Mucosa of descending colon (tissue), 3 donors: ENCODE data around the gene BAHCC1. TPM values are rescaled to one million over a fixed set of nuclear protein-coding genes. Genes with fewer than 3 reads are reported as not detected.

Source experiments
- ATAC-seq: fragments of 200-7000 bp; cut with Tn5 transposase; one replicate; pipeline ENCODE4 v1.9.1; 2020; ENCODE audit warnings: mild to moderate bottlenecking, moderate library complexity
- DNase-seq, 3 donors: peaks; one replicate each; pipeline ENCODE4 v3.0.0-alpha.2; 2020
- H3K36me3 ChIP-seq: fragments of 200-600 bp; one replicate; pipeline ENCODE4 v1.8.0; 2021; ENCODE audit warnings: low read depth, mild to moderate bottlenecking
- H3K4me1 ChIP-seq: fragments of 200-600 bp; one replicate; pipeline ENCODE4 v1.8.0; 2021; ENCODE audit warnings: low read depth, mild to moderate bottlenecking
- H3K4me3 ChIP-seq: fragments of 200-600 bp; one replicate; pipeline ENCODE4 v1.8.0; 2021; ENCODE audit warnings: mild to moderate bottlenecking
- H3K9me3 ChIP-seq: fragments of 200-600 bp; one replicate; pipeline ENCODE4 v1.8.0; 2021; ENCODE audit warnings: mild to moderate bottlenecking
- intact Hi-C, 2 donors: fragments of 100-400 bp; cut with DNase I in 1 of 2; cut with micrococcal nuclease in 1 of 2; formaldehyde crosslinking; loops; one replicate each; pipeline versions ENCODE4 v1.11.0 to v1.11.1; 2022; cut with DNase I, micrococcal nuclease
- total RNA-seq, 3 donors: library from RNA; stranded (reverse); fragmentation: NEBNext Ultra II Directional in 2 of 3; extraction: Animal tissue kit (Norgen Biotek cat#: 25700) in 2 of 3; gene quantifications; one replicate each; pipeline versions ENCODE4 v1.2.1 to v1.2.4, GENCODE V29; 2021 to 2023
- TF ChIP-seq, protein P1 (sequence below): fragments of 200-600 bp; IDR thresholded peaks from one replicate; pipeline ENCODE4 v1.8.0; 2022; ENCODE audit warnings: antibody characterized with exemption, mild to moderate bottlenecking
- donor health status: DM: no; HTN: no; CAD: no; lungs with moderate emphysema.
- donor health status: DM: no; HTN: no; CAD: no.
- donor health status: DM: no; HTN: yes; CAD: no.

Gene BAHCC1
- total RNA-seq, 3 donors from 2014 or later, result 14.0 to 27.4 (median 16.5) TPM

DNA sequence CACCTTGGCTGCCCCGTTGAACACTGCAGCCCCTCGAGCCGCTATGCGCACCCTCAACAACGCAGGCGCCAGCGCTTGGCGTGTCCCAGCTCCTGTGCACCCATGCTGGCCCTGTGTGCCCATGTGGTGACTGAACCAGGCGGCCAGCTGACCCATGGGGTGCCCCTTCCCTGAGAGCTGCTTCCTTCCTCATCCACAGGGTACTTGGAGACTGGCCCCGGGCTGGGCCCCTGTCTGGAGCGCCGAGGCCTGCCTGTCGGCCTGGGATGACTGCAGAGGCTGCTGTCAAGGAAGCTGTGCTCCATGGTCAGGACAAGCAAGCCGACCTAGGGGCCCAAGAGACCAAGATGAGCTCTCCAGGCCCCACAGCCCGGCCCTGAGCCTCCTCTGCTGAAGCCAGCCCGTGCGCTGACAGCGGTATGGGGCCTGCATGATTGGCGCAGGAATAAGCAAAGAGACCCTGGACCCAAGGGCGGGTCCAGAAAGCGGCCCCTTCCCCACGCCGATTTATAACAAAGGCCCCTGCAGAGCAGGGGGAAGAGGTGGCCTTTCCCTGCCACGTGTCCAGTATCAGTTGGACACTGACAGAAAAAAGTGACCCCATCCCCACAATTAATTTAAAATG, 21.6 kb upstream of the BAHCC1 start:
- H3K9me3 ChIP-seq, result no peaks in the 10 kb centered on the region
- intact Hi-C loops, result no loop called here
- ATAC-seq (no peak), DNase-seq (no peak)
- H3K36me3 ChIP-seq, result no peaks in the 10 kb centered on the region
- no peak overlapping the region for H3K4me3 ChIP-seq
- no peaks in the 10 kb centered on the region for H3K4me1 ChIP-seq
- TF ChIP-seq, protein P1, sequence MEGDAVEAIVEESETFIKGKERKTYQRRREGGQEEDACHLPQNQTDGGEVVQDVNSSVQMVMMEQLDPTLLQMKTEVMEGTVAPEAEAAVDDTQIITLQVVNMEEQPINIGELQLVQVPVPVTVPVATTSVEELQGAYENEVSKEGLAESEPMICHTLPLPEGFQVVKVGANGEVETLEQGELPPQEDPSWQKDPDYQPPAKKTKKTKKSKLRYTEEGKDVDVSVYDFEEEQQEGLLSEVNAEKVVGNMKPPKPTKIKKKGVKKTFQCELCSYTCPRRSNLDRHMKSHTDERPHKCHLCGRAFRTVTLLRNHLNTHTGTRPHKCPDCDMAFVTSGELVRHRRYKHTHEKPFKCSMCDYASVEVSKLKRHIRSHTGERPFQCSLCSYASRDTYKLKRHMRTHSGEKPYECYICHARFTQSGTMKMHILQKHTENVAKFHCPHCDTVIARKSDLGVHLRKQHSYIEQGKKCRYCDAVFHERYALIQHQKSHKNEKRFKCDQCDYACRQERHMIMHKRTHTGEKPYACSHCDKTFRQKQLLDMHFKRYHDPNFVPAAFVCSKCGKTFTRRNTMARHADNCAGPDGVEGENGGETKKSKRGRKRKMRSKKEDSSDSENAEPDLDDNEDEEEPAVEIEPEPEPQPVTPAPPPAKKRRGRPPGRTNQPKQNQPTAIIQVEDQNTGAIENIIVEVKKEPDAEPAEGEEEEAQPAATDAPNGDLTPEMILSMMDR, result no peak

GRCh38 chr17:81374890-81375289, 20.4 kb upstream of the BAHCC1 start:
- ATAC-seq, result no peak
- H3K4me1 ChIP-seq, result no peaks in the 10 kb centered on the region
- TF ChIP-seq, protein P1, result no peak
- intact Hi-C loops, result no loop called here
- DNase-seq, result no peak
- no peaks in the 10 kb centered on the region for H3K9me3 ChIP-seq
- no peaks in the 10 kb centered on the region for H3K36me3 ChIP-seq
- no peak overlapping the region for H3K4me3 ChIP-seq

DNA sequence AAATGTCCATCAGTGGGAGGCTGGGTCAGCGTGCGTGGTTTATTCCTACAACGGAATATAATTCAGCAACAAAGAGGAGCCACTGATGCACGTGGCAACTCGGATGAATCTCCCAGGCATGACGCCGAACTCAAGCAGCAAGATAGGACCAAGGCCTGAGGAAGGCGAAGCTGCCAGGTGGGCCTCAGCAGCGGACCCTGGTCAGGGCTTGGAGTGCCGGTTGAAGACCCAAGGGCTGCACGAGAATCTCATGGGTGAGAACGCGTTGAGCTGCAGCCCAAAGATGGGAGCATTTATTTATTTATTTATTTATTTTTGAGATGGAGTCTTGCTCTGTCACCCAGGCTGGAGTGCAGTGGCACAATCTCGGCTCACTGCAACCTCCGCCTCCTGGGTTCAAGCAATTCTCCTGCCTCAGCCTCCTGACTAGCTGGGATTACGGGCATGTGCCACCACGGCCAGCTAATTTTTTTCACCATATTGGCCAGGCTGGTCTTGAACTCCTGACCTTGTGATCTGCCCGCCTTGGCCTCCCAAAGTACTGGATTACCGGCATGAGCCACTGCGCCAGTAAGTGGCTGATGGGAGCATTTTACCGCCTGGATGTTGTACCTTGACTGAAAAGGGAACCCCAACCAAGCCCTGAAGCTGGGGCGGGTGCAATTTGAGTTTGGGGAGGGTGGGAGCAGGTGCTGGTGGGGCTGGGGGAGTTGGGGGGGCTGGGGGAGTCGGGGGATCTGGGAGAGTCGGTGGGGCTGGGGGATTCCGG, 18.1 kb upstream of the BAHCC1 start:
- ATAC-seq (no peak), DNase-seq (no peak)
- Histone ChIP-seq H3K4me3 (no peak overlapping the region), H3K36me3 (no peaks in the 10 kb centered on the region), H3K4me1 (no peaks in the 10 kb centered on the region), H3K9me3 (no peaks in the 10 kb centered on the region)
- TF ChIP-seq, protein P1, result no peak
- intact Hi-C loops, result no loop called here

- no peaks in the 10 kb centered on the region for H3K4me1 ChIP-seq
- H3K9me3 ChIP-seq, result no peaks in the 10 kb centered on the region
- DNase-seq (no peak), ATAC-seq (peak; percentile 10)
- TF ChIP-seq, protein P1, result no peak
- H3K36me3 ChIP-seq, result no peaks in the 10 kb centered on the region
- intact Hi-C loops, result no loop called here
- no peak overlapping the region for H3K4me3 ChIP-seq
These were observed 16.2 kb upstream of the BAHCC1 start for GRCh38 chr17:81378941-81379511.

GRCh38 chr17:81379523-81379942, 15.7 kb upstream of the BAHCC1 start:
- H3K4me3 ChIP-seq, result no peak overlapping the region

More at GRCh38 chr17:81379523-81379942, 15.7 kb upstream of the BAHCC1 start:
- DNase-seq, result peak; percentile 78 to 84 (median 84)
- intact Hi-C loops, result no loop called here
- no peaks in the 10 kb centered on the region for H3K9me3 ChIP-seq
- TF ChIP-seq, protein P1, result no peak
- peak; percentile 97 for ATAC-seq
- H3K4me1 ChIP-seq, result no peaks in the 10 kb centered on the region
- no peaks in the 10 kb centered on the region for H3K36me3 ChIP-seq
